GM19023 (cell line): Measurements from ENCODE around the gene MAML3.
A peak's percentile ranks its signal among the peaks of the same experiment; 100 is the strongest.

Experiments used
- ATAC-seq: cut with Tn5 transposase; IDR thresholded peaks from one replicate; pipeline ENCODE4 v1.9.1; 2021; ENCODE audit warnings: mild to moderate bottlenecking, moderate library complexity; ENCODE audit not compliant: unreplicated experiment

MAML3 gene

GRCh38 chr4:140156529-140157171 lies 2.7 kb upstream of the MAML3 start:
- ATAC-seq, result peak; percentile 67

DNA sequence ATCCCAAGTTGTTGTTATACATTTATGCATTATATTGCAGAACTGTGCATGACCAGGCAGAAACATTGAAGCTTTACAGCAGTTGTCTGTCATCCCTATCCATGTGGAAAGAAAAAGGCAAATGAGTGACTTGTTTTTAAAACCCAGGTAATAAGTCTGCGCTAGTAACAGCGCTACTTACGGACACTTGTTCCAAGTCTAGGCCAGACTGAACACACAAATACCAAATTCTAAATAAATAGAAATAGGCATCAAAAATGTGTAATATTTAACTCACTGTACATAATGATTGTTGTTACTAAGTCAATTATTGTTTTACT lies 548 bp upstream of the MAML3 start:
- no peak for ATAC-seq

GRCh38 chr4:140153419-140153717 lies 616 bp downstream of the MAML3 start:
- no peak for ATAC-seq

GRCh38 chr4:140152751-140153418 lies 1.1 kb downstream of the MAML3 start:
- ATAC-seq, result no peak

GRCh38 chr4:140152013-140152703 lies 1.8 kb downstream of the MAML3 start:
- no peak for ATAC-seq

DNA sequence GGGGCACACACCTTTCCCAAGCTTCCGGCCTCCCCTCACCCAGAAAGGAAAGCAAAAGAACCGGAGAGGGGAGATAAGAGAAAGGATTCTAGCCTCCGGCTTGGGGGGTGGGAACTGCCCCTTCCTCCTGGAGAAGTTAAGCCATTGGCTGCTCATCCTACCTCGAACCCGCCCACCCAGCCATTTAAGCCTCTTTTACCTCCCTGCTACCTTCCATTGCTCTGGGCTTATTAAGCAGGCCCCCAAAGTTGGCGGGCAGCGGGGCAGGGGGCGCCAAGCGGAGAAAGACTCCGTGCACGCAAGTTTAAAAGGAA lies 2.3 kb downstream of the MAML3 start:
- ATAC-seq, result no peak

DNA sequence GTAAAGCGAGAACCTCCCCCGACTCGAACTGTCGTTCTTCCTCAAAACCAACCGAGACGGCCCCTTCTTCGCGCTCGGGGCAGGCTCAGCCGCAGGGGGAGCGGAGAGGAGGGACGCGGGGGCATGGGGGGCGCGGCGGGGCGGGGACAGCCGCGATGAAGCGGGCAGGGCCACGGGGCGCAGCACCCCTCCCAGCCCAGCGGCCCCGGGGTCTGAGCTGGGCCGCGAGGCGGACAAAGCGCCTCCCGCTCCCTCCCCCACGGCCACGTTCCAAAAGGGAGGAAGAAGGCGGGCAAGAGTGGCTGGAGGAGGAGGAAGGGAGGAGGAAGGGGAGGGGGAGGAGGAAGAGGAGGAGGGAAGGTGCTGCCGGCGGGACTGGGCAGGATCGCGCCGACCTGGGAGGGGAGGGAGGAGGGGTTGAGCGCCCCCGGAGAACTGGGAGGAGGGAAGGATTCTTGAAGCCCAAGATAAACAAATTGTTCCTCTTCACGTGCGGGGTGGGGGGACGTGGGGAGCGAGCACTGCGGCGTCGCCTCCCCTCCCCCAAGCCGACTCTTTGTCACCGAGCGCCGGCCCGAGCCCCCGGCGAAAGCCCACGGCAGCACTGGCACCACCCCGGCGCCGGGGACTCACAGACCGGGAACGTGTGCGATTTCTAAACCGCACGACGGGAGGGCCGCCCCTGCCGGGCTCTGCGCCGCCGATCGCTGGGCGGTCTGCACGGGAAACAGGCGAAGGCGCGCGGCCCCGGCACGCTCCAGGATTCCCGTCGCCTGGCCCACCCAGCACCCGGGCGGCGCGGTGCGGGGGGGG lies 2.9 kb downstream of the MAML3 start:
- no peak for ATAC-seq

DNA sequence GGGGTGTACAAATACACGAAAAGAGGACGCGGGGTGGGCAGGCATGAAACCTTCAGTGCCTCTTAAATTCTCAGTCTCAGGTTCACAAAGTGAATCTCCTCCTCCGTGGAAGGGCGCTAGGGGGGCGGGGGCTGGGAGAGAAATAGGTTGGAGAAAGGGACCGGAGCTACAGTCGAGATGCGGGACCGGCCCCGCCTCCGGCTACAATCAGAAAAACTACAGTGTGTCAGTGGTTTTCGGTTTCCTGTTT lies 3.4 kb downstream of the MAML3 start:
- ATAC-seq, result no peak

GRCh38 chr4:140149846-140150635 lies 3.9 kb downstream of the MAML3 start:
- ATAC-seq, result no peak

DNA sequence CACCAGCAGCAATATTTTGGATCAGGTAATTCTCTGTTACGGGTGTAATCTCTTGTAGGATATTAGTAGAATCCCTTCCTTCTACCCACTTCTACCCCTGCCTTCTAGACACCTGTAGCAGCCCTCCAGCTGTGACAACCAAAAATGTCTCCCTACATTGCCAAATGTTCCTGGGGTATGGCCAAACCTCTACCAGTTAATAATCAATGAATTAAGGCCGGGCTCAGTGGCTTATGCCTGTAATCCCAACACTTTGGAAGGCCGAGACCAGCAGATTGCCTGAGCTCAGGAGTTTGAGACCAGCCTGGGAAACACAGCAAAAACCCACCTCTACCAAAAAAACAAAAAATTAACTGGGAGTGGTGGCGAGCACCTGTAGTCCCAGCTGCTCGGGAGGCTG lies 9.9 kb downstream of the MAML3 start:
- no peak for ATAC-seq

DNA sequence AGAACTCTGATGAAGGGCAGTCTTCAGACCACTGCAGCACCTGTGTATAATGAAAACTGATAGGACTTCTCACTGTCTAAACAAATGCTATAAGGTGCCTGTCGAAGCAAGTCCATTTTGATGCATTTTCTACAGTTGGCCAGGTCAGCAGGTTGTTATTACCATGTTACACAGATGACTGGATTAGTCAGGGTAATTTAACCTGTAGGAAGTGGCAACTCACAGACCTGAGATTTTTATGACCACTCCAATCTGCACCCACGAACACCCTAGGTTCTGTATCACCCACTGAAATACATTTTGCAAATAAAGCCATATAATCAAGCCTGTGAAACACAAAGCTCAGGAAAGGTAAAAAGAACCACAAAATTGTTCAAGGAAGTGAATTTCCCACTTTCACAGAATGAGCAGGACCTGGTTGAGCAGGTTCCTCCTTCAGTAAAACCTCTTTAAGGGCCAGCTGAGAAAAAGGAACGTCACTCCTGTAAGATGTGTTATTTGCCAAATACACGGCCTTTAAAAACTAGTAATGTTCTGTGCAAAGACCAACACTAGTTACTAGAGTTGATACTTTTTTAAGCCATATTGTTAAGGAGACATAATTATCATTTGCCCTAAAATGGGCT lies 12.7 kb downstream of the MAML3 start:
- ATAC-seq, result no peak

- ATAC-seq, result no peak
Measured at GRCh38 chr4:140140566-140140965, 13.4 kb downstream of the MAML3 start.

GRCh38 chr4:140138428-140138827 lies 15.6 kb downstream of the MAML3 start:
- no peak for ATAC-seq

DNA sequence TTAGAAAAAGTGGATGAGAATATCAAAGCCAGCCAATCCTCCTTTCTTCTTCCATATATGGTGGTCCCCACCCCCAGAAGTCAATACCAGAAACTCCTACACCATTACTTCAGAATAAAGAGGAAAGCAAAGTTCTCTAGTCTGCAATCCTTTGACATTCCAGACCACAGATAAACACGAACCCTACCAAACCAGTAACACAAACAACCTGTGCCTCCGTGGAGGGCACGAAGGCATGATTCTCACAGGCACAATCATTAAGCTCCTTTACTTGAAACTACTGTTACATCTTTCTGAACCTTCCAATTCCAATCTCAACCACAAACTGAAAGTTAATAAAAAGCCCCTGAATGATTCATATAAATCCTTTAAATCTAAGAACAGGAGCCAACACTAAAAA lies 16.3 kb downstream of the MAML3 start:
- ATAC-seq, result no peak

DNA sequence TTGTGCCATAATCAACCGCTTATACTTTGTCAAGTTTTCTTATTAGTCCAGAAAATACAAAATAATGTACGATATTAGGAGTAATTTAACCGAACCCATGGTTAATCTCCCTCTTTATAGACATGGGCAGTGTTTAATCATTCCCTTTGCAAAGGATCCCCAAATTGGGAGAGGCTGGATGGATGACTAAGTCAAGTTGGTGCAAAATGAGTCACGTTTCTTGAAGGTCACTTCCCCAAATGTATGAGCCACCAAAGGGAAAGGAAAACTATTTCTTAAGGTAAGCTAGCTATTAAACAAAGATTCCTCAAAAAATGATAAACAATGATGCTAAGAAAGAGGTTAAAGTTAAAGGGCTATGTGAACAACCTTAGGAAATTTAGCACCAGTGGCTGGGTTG lies 17.5 kb downstream of the MAML3 start:
- no peak for ATAC-seq

- ATAC-seq, result no peak
Measured at GRCh38 chr4:140135529-140136088, 18.4 kb downstream of the MAML3 start.

- ATAC-seq, result no peak
Measured at GRCh38 chr4:140134746-140135425, 19.1 kb downstream of the MAML3 start.

DNA sequence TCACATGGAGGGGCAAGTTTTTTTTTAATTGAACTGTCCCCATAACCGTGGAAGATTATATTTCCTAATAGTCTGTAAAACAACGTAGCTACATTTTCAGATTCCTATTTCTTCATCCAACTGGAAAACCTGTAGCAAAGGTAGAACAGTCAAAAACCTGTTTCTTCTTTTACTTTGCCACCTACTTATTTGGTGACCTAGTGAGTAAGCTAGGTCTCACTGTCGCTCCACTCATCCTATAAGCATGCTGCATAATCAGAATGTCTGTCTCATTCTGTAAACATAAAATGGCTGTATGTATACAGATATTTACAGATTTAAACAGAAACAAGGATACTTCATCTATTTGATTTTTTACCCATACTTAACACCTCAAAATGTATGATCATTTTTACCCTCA lies 20.4 kb downstream of the MAML3 start:
- ATAC-seq, result no peak

GRCh38 chr4:140131675-140132229 lies 22.2 kb downstream of the MAML3 start:
- ATAC-seq, result no peak

GRCh38 chr4:140130677-140131076 lies 23.3 kb downstream of the MAML3 start:
- ATAC-seq, result no peak
